ENCODE measurements around the gene KRTAP10-12. TPM values are rescaled to one million over a fixed set of nuclear protein-coding genes. Genes with fewer than 3 reads are reported as not detected.

Gene KRTAP10-12
- total and polyA plus RNA-seq, 2 of the 13 experiments (the other 11 are each of a cell fraction or from before 2014, with no cell fraction given) = not detected

GRCh38 chr21:44728716-44729115 lies 31.7 kb downstream of the KRTAP10-12 start:
- 55% methylated on average over 14 of the region's 14 CpGs for WGBS (ENCODE audit: low lambda C conversion rate)
- CTCF ChIA-PET (ENCODE audit: low intra/inter-chr PET ratio, low total read pairs) = no interaction called here
- no peak for FAIRE-seq

More at GRCh38 chr21:44728716-44729115, 31.7 kb downstream of the KRTAP10-12 start:
- intact Hi-C loops (cut with micrococcal nuclease; ENCODE audit: unreplicated experiment) (no loop called here), in situ Hi-C loops (cut with HindIII; ENCODE audit: extremely low pct_ligation_motif_present, low pct_unique_long_range_greater_than_20kb) (no loop called here)
- DNase-seq (ENCODE audit: low spot score) = no peak
- H2AFZ ChIP-seq (ENCODE audit: low read length) = no peak overlapping the region
- H3K9me3 ChIP-seq (ENCODE audit: low read length) = no peaks in the 10 kb centered on the region
- no peak overlapping the region for H3K9ac ChIP-seq (ENCODE audit: insufficient read depth, low read depth, low read length)
- no peak for ATAC-seq
- no peaks in the 10 kb centered on the region for H4K20me1 ChIP-seq (ENCODE audit: insufficient read depth, low read length)
- H3K36me3 ChIP-seq (replicated peaks in 1 of 2; ENCODE audit: control insufficient read depth in 1 of 2, insufficient read depth in 2 of 2, low read length in 2 of 2) = no peaks in the 10 kb centered on the region
- no peak overlapping the region for H3K27ac ChIP-seq (ENCODE audit: extremely low read length, insufficient read depth, low read length)
- H3K79me2 ChIP-seq (ENCODE audit: insufficient read depth, low read length) = no peaks in the 10 kb centered on the region
- BruUV-seq (replicated peaks) = no TSS peak
- H3K27me3 ChIP-seq (ENCODE audit: control insufficient read depth in 1 of 2, insufficient read depth in 2 of 2, low read length in 2 of 2) = peaks cover 0 to 46% of the 10 kb centered on the region in 2 experiments; a peak in 3 of 5 replicates
- POLR2A ChIA-PET = no interaction called here
- H3K4me2 ChIP-seq (ENCODE audit: low read depth, low read length) = no peak overlapping the region
- no peak overlapping the region for H3K4me3 ChIP-seq (replicated peaks in 1 of 3; ENCODE audit: insufficient read depth in 1 of 3, low read depth in 2 of 3, low read length in 3 of 3)
- TF ChIP-seq ZNF333 (CRISPR knock-in tag; IDR thresholded peaks at IDR 0.05; ENCODE audit: borderline replicate concordance) = no peak
- TF ChIP-seq ZNF513 (CRISPR knock-in tag; conservative IDR thresholded peaks at IDR 0.05) = no peak
- no peak for TF ChIP-seq JUND (CRISPR knock-in tag; IDR thresholded peaks at IDR 0.05)
- no peak for TF ChIP-seq MYC (CRISPR knock-in tag; IDR thresholded peaks at IDR 0.05; ENCODE audit: borderline replicate concordance)
- TF ChIP-seq, protein P1, sequence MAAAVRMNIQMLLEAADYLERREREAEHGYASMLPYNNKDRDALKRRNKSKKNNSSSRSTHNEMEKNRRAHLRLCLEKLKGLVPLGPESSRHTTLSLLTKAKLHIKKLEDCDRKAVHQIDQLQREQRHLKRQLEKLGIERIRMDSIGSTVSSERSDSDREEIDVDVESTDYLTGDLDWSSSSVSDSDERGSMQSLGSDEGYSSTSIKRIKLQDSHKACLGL (CRISPR knock-in tag; IDR thresholded peaks at IDR 0.05) = no peak
- no peak for TF ChIP-seq NAIF1 (CRISPR knock-in tag; IDR thresholded peaks at IDR 0.05; ENCODE audit: borderline replicate concordance)
- TF ChIP-seq ZUFSP (CRISPR knock-in tag; IDR thresholded peaks at IDR 0.05; ENCODE audit: borderline replicate concordance) = no peak
- TF ChIP-seq ZFP90 (CRISPR knock-in tag; IDR thresholded peaks at IDR 0.05; ENCODE audit: borderline replicate concordance) = no peak
- no peak for TF ChIP-seq ZFP37 (CRISPR knock-in tag; IDR thresholded peaks at IDR 0.05; ENCODE audit: borderline replicate concordance)
- no peak for TF ChIP-seq MTA1 (CRISPR knock-in tag; IDR thresholded peaks at IDR 0.05; ENCODE audit: borderline replicate concordance)
- no peak for TF ChIP-seq NR3C1 (CRISPR knock-in tag; IDR thresholded peaks at IDR 0.05)
- TF ChIP-seq ZNF839 (CRISPR knock-in tag; IDR thresholded peaks at IDR 0.05; ENCODE audit: borderline replicate concordance) = no peak
- TF ChIP-seq, protein P2, sequence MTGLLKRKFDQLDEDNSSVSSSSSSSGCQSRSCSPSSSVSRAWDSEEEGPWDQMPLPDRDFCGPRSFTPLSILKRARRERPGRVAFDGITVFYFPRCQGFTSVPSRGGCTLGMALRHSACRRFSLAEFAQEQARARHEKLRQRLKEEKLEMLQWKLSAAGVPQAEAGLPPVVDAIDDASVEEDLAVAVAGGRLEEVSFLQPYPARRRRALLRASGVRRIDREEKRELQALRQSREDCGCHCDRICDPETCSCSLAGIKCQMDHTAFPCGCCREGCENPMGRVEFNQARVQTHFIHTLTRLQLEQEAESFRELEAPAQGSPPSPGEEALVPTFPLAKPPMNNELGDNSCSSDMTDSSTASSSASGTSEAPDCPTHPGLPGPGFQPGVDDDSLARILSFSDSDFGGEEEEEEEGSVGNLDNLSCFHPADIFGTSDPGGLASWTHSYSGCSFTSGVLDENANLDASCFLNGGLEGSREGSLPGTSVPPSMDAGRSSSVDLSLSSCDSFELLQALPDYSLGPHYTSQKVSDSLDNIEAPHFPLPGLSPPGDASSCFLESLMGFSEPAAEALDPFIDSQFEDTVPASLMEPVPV (CRISPR knock-in tag; IDR thresholded peaks at IDR 0.05) = no peak
- no peak for TF ChIP-seq ZNF775 (CRISPR knock-in tag; IDR thresholded peaks at IDR 0.05; ENCODE audit: borderline replicate concordance)
- TF ChIP-seq ZMAT5 (CRISPR knock-in tag; IDR thresholded peaks at IDR 0.05; ENCODE audit: borderline replicate concordance, low read depth) = no peak
- no peak for TF ChIP-seq TOPORS (CRISPR knock-in tag; IDR thresholded peaks at IDR 0.05)
- TF ChIP-seq POLR2AphosphoS5 (IDR thresholded peaks at IDR 0.05; ENCODE audit: low read depth, low read length) = no peak
- TF ChIP-seq YEATS4 (CRISPR knock-in tag; IDR thresholded peaks at IDR 0.05; ENCODE audit: borderline replicate concordance) = no peak
- no peak for TF ChIP-seq ZBTB42 (CRISPR knock-in tag; IDR thresholded peaks at IDR 0.05)
- H3K4me1 ChIP-seq (ENCODE audit: insufficient read depth, low read length) = peaks cover 36% of the 10 kb centered on the region
